ENCODE results near the gene FADS2.

DNA sequence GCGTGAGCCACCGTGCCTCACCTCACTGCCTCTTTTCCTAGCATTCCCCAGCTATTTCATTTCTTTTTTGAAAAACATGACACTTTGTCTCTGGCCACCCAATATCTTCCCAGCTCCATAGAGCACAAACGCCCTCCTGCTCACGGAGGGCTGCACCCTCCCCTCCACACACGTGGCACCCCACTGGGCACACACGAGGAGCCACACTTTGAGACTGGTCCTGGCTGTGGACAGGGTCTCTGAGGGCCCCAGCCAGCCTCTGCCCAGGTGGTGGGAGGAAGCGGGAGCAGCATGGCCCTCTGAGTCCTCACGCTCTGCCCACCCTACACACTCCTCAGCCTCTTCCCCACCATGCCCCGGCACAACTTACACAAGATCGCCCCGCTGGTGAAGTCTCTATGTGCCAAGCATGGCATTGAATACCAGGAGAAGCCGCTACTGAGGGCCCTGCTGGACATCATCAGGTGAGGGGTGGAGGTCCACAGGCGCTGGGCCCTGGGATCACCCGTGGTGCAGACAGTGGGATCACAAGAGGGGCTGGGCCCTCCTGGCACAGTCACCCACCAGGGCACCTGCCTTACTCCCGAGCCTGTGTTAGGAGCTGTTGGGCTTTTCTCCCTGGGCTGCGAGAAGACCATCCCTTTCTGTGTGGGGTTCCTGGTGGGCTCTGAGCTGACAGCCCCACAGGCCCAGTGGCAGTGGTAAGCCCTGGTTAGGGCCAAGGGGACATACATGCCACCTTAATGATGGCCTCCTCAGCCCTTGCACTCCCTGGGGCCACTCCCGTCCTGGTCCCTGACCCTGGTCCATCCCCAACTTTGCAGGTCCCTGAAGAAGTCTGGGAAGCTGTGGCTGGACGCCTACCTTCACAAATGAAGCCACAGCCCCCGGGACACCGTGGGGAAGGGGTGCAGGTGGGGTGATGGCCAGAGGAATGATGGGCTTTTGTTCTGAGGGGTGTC is 37.0 kb downstream of the FADS2 start:
- TF ChIP-seq CTCF (conservative IDR thresholded peaks at IDR 0.05) (no peak), EZH2 (IDR thresholded peaks at IDR 0.05; ENCODE audit: low read depth) (no peak)
